HG03521 (cell line): ENCODE data around the gene TIMM13.
"Not testable (repeated sequence)": the region's sequence is repeated elsewhere in the genome, so short reads cannot be mapped to it uniquely, and the experiment has no call there.

Experiments
- ATAC-seq: cut with Tn5 transposase; IDR thresholded peaks from one replicate; pipeline ENCODE4 v1.9.1; 2021; ENCODE audit warnings: mild to moderate bottlenecking, moderate library complexity; ENCODE audit not compliant: unreplicated experiment

The TIMM13 gene

DNA sequence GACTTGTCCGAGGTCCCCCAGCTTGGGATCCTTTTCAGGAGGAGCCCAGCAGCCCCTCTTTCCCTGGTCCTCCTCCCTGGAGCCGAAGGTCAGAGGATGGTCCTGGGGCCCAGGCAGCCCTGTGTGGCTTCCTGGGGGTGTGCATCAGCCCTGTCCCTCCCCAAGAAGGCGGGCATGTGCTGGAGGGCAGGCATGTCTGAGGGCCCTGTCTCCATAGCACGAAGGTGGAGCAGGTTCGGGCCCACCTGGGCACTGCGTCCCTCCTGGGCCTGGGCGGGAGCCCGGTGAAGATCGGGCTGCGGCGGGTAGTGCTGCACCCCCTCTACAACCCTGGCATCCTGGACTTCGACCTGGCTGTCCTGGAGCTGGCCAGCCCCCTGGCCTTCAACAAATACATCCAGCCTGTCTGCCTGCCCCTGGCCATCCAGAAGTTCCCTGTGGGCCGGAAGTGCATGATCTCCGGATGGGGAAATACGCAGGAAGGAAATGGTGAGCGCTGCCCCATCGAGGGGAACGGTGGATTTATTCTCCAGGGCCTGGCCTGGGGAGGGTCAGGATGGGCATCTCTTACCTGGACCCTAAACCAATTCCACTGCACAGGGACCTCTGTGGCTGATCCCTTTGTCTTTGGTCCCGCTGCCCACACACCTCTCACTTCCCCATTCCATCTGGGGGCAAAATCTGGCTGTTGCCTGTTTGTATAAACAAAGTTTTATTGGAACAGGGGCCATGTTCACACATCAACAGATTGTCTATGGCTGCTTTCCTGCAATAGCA is 10.9 kb downstream of the TIMM13 start:
- ATAC-seq, result no peak

GRCh38 chr19:2415973-2416319 is 11.4 kb downstream of the TIMM13 start:
- ATAC-seq, result no peak

DNA sequence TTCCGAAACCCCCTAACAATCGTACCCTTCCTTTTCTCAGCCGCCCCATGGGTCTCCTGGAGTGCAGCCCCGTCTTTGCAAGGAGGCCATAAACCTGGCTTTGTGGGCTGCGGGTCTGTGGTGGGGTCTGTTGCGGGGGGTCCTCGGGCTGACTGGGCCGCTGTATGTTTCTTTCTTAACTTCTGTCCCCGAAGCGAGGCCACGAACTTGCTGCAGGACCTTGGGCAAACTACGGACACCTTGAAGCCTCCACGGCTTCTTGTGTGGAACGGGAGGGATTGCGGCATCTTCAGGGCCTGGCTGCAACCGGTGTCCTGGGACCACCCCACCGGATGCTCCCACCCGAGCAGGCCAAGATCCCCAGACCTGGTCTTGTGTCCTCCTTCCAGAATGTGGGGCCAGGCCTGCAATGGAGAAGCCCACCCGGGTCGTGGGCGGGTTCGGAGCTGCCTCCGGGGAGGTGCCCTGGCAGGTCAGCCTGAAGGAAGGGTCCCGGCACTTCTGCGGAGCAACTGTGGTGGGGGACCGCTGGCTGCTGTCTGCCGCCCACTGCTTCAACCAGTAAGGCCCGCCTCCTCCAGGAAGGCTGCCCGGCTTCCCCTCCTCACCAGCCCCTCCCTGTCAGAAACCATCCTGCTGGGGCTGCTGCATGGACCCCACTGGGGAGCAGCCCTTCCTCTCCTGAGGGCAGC is 12.0 kb downstream of the TIMM13 start:
- no peak for ATAC-seq

- ATAC-seq, result no peak
Measured at GRCh38 chr19:2413629-2414028, 13.8 kb downstream of the TIMM13 start.

DNA sequence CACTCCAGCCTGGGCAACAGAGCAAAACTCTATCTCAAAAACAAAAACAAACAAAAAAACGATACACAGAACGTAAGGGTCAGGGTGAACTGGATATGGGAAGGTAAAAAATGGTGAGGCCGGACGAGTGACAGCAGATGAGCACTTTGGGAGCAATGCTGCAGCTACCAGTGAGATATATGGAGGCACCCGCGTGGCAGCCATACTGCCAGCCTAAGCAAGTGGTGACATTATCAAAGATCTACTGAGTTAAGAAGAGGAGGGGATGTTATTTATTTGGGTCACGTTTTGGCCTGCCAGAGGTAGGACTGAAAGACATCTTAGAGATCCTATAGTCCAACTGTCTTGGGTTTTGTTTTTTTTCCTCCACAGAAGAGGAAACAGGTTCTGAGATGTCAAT is 14.2 kb downstream of the TIMM13 start:
- ATAC-seq, result no peak

- ATAC-seq, result no peak
Measured at GRCh38 chr19:2412449-2412848, 14.9 kb downstream of the TIMM13 start.

DNA sequence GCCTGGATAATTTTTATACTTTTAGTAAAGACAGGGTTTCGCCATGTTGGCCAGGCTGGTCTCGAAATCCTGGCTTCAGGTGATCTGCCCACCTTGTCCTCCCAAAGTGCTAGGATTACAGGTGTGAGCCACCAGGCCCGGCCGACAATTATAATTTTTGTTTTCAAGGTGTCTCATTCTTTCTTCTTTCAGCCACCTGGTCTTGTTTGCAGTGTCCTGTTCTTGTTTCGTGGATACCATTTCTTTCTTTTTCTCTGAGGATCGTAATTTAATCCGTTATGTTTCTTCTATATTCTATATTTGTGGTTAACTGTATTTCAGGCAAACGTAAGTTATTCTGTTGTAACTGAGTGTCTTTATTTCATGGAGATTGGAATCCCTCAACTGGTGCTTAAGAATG is 15.7 kb downstream of the TIMM13 start:
- no peak for ATAC-seq

DNA sequence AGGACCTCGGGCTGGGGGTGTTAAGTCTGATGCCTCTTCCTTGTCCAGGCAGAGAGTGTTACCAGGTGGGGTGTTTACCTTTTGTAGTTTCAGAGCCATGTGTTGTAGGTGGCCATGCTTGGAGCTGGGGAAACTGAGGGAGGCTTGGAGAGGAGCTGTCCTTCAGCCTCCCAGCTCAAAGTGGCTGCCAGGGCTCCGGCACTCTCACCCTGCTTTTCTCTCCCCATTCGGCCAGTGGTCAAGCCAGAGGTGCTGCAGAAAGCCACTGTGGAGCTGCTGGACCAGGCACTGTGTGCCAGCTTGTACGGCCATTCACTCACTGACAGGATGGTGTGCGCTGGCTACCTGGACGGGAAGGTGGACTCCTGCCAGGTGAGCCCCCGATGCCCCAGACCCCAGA is 17.4 kb downstream of the TIMM13 start:
- ATAC-seq, result no peak

GRCh38 chr19:2409352-2409912 is 18.0 kb downstream of the TIMM13 start:
- no peak for ATAC-seq

- ATAC-seq, result no peak
Measured at GRCh38 chr19:2408247-2408646, 19.1 kb downstream of the TIMM13 start.

GRCh38 chr19:2399582-2399981 is 27.8 kb downstream of the TIMM13 start:
- no peak for ATAC-seq

DNA sequence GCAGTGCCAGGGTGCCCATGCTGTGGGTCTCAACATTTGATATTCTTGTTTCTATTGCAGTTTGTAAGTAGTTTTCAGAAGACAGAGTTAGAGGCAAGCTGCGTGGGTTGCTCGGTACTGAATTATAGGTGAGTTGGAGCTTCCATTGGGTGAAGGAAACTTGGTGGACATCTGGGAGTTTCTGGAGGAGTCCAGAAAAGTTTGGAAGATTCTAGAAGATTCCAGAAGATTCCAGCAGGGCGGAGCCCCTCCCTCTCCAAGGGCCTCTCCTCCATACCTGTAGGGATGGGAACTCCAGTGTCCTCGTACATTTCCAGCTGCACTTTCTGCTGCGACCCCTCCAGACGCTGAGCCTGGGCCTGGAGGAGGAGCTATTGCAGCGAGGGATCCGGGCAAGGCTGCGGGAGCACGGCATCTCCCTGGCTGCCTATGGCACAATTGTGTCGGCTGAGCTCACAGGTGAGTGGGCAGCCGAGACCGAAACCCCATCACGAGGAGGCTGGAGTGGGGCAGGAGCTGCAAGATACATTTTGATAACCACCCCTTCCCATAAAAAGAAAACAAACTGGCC is 28.6 kb downstream of the TIMM13 start:
- no peak for ATAC-seq

DNA sequence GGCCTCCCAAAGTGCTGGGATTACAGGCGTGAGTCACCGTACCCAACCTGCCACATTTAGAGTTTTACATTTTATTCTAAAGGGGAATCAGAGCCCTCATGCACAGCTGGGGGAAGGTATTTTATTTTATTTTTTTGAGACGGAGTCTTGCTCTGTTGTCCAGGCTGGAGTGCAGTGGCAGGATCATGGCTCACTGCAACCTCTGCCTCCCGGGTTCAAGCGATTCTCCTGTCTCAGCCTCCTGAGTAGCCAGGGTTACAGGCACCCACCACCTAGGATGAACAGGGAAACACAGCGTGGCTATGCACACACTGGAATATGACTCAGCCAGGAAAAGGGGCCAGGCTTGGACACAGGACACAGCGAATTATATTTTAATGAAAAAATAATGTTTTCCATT is 30.2 kb downstream of the TIMM13 start:
- not testable (repeated sequence) for ATAC-seq

DNA sequence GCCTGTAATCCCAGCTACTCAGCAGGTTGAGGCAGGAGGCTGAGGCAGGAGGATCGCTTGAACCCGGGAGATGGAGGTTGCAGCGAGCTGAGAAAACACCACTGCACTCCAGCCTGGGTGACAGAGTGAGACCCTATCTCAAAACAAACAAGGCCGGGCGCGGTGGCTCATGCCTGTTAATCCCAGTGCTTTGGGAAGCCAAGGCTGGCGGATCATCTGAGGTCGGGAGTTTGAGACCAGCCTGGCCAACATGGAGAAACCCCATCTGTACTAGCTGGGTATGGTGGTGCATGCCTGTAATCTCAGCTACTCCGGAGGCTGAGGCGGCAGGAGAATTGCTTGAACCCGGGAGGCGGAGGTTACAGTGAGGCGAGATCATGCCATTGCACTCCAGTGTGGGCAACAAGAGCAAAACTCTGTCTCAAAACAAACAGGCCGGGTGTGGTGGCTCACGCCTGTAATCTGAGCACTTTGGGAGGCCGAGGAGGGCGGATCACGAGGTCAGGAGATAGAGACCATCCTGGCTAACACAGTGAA is 32.0 kb downstream of the TIMM13 start:
- not testable (repeated sequence) for ATAC-seq

- ATAC-seq, result no peak
Measured at GRCh38 chr19:2394442-2395292, 32.7 kb downstream of the TIMM13 start.

DNA sequence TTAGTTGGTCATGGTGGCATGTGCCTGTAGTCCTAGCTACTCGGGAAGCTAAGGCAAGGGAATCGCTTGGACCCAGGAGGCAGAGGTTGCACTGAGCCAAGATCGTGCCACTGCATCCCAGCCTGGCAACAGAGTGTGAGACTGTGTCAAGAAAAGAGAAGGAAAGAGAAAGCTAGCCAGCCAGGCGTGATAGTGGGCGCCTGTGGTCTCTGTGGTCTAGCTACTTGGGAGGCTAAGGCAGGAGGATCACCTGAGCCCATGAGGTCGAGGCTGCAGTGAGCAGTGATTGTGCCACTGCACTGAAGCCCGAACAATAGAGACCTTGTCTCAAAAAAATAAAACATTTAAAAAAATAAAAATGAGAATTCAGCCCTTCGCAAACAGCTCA is 33.3 kb downstream of the TIMM13 start:
- ATAC-seq, result no peak

DNA sequence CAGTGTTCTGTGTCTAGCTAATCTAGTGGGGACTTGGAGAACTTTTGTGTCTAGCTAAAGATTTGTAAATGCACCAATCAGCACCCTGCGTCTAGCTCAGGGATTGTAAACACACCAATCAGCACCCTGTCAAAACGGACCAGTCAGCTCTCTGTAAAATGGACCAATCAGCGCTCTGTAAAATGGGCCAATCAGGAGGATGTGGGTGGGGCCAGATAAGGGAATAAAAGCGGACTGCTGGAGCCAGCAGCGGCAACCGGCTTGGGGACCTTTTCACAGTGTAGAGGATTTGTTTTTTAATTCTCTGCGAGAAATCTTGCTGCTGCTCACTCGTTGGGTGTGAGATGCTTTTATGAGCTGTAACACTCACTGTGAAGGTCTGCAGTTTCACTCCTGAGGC is 34.5 kb downstream of the TIMM13 start:
- ATAC-seq, result not testable (repeated sequence)

DNA sequence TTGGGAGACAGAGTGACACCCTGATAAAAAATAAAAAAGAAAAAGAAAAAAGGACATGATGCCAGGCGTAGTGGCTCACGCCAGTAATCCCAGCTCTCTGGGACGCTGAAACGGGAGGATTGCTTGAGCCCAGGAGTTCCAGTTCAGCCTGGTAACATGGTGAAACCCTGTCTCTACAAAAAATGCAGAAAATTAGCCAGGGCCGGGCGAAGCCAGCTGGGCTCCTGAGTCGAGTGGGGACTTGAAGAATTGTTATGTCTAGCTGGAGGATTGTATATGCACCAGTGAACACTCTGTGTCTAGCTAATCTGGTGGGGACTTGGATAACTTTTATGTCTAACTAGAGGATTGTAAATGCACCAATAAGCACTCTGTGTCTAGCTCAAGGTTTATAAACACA is 35.0 kb downstream of the TIMM13 start:
- no peak for ATAC-seq

- ATAC-seq, result no peak
Measured at GRCh38 chr19:2391118-2391725, 36.2 kb downstream of the TIMM13 start.

DNA sequence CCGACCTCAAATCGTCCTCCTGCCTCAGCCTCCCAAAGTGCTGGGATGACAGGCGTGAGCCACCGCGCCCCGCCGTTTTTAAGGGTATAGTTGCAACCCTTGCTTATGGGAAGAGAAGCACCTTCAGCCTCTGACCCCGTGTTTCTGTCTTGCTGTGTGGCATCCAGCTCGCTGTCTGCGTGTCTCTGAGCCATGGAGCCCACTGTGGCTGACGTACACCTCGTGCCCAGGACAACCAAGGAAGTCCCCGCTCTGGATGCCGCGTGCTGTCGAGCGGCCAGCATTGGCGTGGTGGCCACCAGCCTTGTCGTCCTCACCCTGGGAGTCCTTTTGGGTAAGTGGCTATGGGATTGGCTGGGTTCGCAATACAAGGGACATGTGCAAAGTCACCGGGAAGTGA is 37.8 kb downstream of the TIMM13 start:
- no peak for ATAC-seq
